Spleen (tissue), 11 donors: ENCODE data around the gene PDE4B. TPM values are rescaled to one million over a fixed set of nuclear protein-coding genes. Genes with fewer than 3 reads are reported as not detected.

Experiments used
- DNase-seq: peaks from one replicate; pipeline ENCODE4 v3.0.0-alpha.2; 2020
- H3K27ac ChIP-seq, 8 donors: fragments of 200-600 bp; sonication (generic) in 7 of 8; 1 replicate in 4 of 8; 2 replicates in 4 of 8; pipeline versions ENCODE4 v1.5.0 to v1.8.0; 2016 to 2021; ENCODE audit warnings: inconsistent platforms in 4 of 8, mild to moderate bottlenecking in 4 of 8, moderate library complexity in 1 of 8
- H3K27me3 ChIP-seq, 7 donors: fragments of 200-600 bp; sonication (generic) in 6 of 7; replicated peaks in 1 of 7; 1 replicate in 4 of 7; 2 replicates in 3 of 7; pipeline versions ENCODE4 v1.5.0 to v1.8.0; 2016 to 2021; ENCODE audit warnings: inconsistent platforms in 3 of 7, mild to moderate bottlenecking in 1 of 7
- H3K36me3 ChIP-seq, 6 donors: fragments of 200-600 bp; sonication (generic) in 5 of 6; 1 replicate in 4 of 6; 2 replicates in 2 of 6; pipeline versions ENCODE4 v1.5.0 to v1.8.0; 2016 to 2021; ENCODE audit warnings: inconsistent platforms in 2 of 6
- H3K4me1 ChIP-seq, 6 donors: fragments of 200-600 bp; sonication (generic) in 5 of 6; 1 replicate in 3 of 6; 2 replicates in 3 of 6; pipeline versions ENCODE4 v1.5.0 to v1.8.0; 2016 to 2021; ENCODE audit warnings: inconsistent platforms in 3 of 6
- H3K4me3 ChIP-seq, 8 donors: fragments of 200-600 bp; sonication (generic) in 7 of 8; 1 replicate in 4 of 8; 2 replicates in 4 of 8; pipeline versions ENCODE4 v1.5.0 to v1.8.0; 2016 to 2021; ENCODE audit warnings: inconsistent platforms in 4 of 8, mild to moderate bottlenecking in 4 of 8, moderate library complexity in 2 of 8
- H3K9me3 ChIP-seq, 8 donors: fragments of 200-600 bp; sonication (generic) in 7 of 8; 1 replicate in 4 of 8; 2 replicates in 4 of 8; pipeline versions ENCODE4 v1.5.0 to v1.8.0; 2016 to 2021; ENCODE audit warnings: inconsistent platforms in 4 of 8
- POLR2A ChIP-seq, 3 donors: fragments of 450-650 bp; IDR thresholded peaks; one replicate each; pipeline ENCODE4 v1.5.1; 2017; ENCODE audit warnings: antibody characterized with exemption in 3 of 3, mild to moderate bottlenecking in 1 of 3
- POLR2AphosphoS5 ChIP-seq, 3 donors: sonication (generic); formaldehyde crosslinking; IDR thresholded peaks; one replicate each; pipeline ENCODE4 v1.5.1; 2017; ENCODE audit warnings: antibody characterized with exemption in 3 of 3
- WGBS, 5 donors: extraction: QIAGEN DNeasy Blood & Tissue Kit in 3 of 5; methylation state at CpG; one replicate each; pipeline versions ENCODE4 v1.1.5 to v1.1.7; 2013 to 2018; 5-methylcytosine and 5-hydroxymethylcytosine counted together
- intact Hi-C: fragments of 100-400 bp; cut with DNase I; formaldehyde crosslinking; loops from one replicate; pipeline ENCODE4 v1.15.0; 2023; ENCODE audit warnings: low total_unique reads
- polyA plus RNA-seq, 3 donors: library from polyadenylated mRNA; stranded (reverse); fragments of 200-250 nt; gene quantifications; one replicate each; pipeline ENCODE4 v1.2.1, GENCODE V29; 2013
- total RNA-seq, 7 donors: library from RNA; depleted of rRNA in 3 of 7; stranded (reverse); fragments of >200 nt in 3 of 7; fragmentation: NEBNext Ultra II Directional in 4 of 7; extraction: Animal tissue kit (Norgen Biotek cat#: 25700) in 4 of 7; gene quantifications; one replicate each; pipeline versions ENCODE4 v1.1.0 to v1.2.1, GENCODE V29; 2016 to 2021
- TF ChIP-seq, protein P1 (sequence below), 11 experiments: fragments of 200-600 bp in 7 of 11; fragments of 450-650 bp in 4 of 11; sonication (generic) in 4 of 11; IDR thresholded peaks in 8 of 11; conservative IDR thresholded peaks in 3 of 11; 1 replicate in 7 of 11; 2 replicates in 4 of 11; pipeline versions ENCODE4 v1.4.0 to v1.8.0; 2016 to 2021; ENCODE audit warnings: antibody characterized with exemption in 11 of 11, inconsistent platforms in 4 of 11, mild to moderate bottlenecking in 1 of 11
- donor health status: healthy with polysubstance abuse.
- donor health status: DM: no; HTN: no; CAD: no; lungs with moderate emphysema.
- donor health status: DM: no; HTN: no; CAD: no.
- donor health status: Bipolar disorder and iron deficiency.
- donor health status: healthy.
- donor health status: DM: no; HTN: no; CAD: no.
- donor health status: DM: yes; HTN: yes; CAD: no.

The PDE4B gene
- total and polyA plus RNA-seq, 10 donors, result 12.6 to 88.2 (median 51.9) TPM

DNA sequence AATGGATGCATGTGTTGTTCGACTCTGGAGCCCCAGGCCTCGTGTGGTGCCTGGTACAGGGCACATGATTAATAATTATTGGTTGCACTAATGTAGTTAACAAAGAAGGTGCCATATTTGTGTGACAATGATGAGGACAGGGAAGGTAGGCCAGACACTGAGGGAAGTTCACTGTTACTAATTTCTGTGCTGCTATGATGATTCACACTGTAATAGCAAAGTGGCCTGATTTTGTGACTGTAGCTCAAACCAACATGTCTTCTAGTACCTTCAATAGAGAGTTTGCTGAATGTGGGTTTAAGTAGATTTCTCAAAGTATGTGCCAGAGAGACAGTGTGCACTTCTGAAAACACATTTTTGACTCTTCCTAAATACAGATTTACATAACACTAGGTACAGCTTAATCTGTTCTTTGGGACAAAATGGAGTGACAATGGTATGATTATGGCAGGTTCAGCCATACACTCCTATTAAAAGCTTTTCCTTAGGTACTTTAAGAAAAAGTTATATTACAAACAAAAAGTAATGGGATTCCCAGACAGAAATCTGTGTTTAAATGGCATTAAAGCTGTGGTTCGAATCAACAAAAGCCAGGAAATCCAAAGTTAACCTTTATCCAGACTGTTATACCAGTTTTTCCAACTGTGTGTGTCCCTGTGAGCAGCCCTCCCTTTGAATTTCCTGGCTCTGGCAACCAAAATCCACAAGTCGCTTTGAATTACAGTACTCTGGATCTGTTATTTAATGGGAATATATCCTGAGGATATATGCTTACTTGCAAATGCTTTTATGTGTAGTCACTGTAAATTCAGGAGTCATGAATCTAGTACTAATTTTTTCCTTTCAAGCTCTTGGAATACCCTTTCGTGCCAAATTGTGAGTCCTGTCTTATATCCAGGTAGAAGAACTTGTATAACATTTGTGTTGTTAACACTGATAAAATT lies 464.2 kb downstream of the PDE4B start:
- H3K4me1 ChIP-seq, result peaks cover 0 to 42% (median 11%) of the 10 kb centered on the region in 6 donors
- WGBS, 5 donors, result 84 to 97% (median 95%) methylated on average over 5 of the region's 5 CpGs
- intact Hi-C loops, result loop anchor here (10.0 kb wide), 1 partner anchor 468 kb away; no protein-coding TSS in a partner anchor
- TF ChIP-seq, protein P1, sequence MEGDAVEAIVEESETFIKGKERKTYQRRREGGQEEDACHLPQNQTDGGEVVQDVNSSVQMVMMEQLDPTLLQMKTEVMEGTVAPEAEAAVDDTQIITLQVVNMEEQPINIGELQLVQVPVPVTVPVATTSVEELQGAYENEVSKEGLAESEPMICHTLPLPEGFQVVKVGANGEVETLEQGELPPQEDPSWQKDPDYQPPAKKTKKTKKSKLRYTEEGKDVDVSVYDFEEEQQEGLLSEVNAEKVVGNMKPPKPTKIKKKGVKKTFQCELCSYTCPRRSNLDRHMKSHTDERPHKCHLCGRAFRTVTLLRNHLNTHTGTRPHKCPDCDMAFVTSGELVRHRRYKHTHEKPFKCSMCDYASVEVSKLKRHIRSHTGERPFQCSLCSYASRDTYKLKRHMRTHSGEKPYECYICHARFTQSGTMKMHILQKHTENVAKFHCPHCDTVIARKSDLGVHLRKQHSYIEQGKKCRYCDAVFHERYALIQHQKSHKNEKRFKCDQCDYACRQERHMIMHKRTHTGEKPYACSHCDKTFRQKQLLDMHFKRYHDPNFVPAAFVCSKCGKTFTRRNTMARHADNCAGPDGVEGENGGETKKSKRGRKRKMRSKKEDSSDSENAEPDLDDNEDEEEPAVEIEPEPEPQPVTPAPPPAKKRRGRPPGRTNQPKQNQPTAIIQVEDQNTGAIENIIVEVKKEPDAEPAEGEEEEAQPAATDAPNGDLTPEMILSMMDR (IDR thresholded peaks at IDR 0.05 in 8 of 11, conservative IDR thresholded peaks at IDR 0.05 in 3 of 11), result no peak
- H3K36me3 ChIP-seq, result no peaks in the 10 kb centered on the region
- H3K27me3 ChIP-seq, result no peaks in the 10 kb centered on the region
- no peak for DNase-seq
- H3K4me3 ChIP-seq, result no peak overlapping the region
- H3K9me3 ChIP-seq, result no peaks in the 10 kb centered on the region
- H3K27ac ChIP-seq, result no peak overlapping the region

DNA sequence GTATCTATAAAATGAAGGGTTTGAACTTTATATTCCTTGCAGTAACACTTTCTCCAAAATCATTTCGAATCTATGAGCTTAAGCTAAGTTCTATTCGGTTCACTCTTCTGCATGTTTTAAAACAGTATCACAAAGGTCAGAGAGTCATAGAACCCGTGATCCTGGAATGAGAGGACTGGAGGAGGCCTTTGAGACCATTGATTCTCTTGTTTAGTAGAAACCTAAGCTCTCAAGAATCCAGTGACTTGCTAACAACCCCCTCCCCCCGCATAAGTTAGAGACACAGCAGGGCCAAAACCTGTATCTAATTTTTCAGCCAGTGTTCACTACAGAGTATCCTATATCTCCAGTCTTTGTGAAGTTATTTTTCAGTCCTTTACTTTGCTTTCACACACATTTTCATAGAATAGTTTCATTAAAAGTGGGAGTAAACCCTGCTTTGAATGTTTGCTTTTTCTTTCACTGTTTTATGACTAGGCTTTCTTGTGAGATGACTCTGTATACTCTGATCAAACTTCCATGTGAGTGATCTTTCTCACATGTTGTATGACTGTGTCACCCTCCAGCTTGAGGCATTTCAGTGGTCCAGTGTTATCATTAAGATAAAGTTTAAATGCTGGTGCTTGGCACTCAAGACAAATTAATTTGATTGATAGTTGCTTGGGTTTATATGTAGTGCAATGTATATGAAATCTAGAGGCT lies 465.9 kb downstream of the PDE4B start:
- TF ChIP-seq POLR2AphosphoS5 (IDR thresholded peaks at IDR 0.05) (no peak), POLR2A (IDR thresholded peaks at IDR 0.05) (no peak)
- TF ChIP-seq, protein P1 (IDR thresholded peaks at IDR 0.05 in 8 of 11, conservative IDR thresholded peaks at IDR 0.05 in 3 of 11), result no peak
- DNase-seq, result no peak
- Histone ChIP-seq H3K4me3 (no peak overlapping the region), H3K36me3 (no peaks in the 10 kb centered on the region), H3K27ac (no peak overlapping the region), H3K27me3 (no peaks in the 10 kb centered on the region), H3K9me3 (no peaks in the 10 kb centered on the region), H3K4me1 (peaks cover 0 to 28% (median 7%) of the 10 kb centered on the region in 6 donors)
- 70 to 85% (median 82%) methylated on average over 4 of the region's 4 CpGs for WGBS, 5 donors
- intact Hi-C loops, result loop anchor here (10.0 kb wide), 1 partner anchor 466 kb away; no protein-coding TSS in a partner anchor

DNA sequence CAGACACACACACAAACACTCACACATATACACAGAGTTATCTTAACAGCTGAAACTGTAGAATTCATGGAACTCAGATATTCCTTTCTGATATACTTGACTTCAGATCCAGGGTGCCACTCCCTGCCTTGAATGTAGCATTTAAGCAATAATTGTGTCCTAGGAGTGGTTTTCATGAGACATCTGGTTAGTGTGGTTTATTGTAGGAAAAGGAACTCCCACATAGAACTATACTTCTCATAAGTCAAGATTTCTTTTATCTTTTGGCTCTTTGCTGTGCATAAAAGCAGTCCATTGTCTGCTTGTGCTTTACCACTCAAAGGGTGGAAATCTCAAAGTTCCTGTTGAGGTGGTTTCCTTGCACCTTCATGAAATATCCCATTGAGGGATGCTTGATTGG lies 468.7 kb downstream of the PDE4B start:
- no peak for TF ChIP-seq POLR2AphosphoS5 (IDR thresholded peaks at IDR 0.05)
- TF ChIP-seq POLR2A (IDR thresholded peaks at IDR 0.05), result no peak
- TF ChIP-seq, protein P1 (IDR thresholded peaks at IDR 0.05 in 8 of 11, conservative IDR thresholded peaks at IDR 0.05 in 3 of 11), result no peak
- Histone ChIP-seq H3K4me3 (no peak overlapping the region), H3K27ac (no peak overlapping the region), H3K36me3 (no peaks in the 10 kb centered on the region), H3K4me1 (peaks cover 0 to 24% (median 2%) of the 10 kb centered on the region in 6 donors), H3K27me3 (no peaks in the 10 kb centered on the region), H3K9me3 (no peaks in the 10 kb centered on the region)
- DNase-seq, result no peak
- intact Hi-C loops, result no loop called here
